Measurements from ENCODE around the gene ZDHHC22.
A peak's percentile ranks its signal among the peaks of the same experiment; 100 is the strongest.

Gene ZDHHC22

GRCh38 chr14:77157740-77158139 lies 16.1 kb upstream of the ZDHHC22 start:
- no peak for DNase-seq (ENCODE audit: low read depth)
- no peak for TF ChIP-seq CTCF (IDR thresholded peaks at IDR 0.05; ENCODE audit: insufficient read depth, low read depth, low read length, missing control alignments)
- H3K4me3 ChIP-seq (ENCODE audit: low read depth, low read length) = no peak overlapping the region

DNA sequence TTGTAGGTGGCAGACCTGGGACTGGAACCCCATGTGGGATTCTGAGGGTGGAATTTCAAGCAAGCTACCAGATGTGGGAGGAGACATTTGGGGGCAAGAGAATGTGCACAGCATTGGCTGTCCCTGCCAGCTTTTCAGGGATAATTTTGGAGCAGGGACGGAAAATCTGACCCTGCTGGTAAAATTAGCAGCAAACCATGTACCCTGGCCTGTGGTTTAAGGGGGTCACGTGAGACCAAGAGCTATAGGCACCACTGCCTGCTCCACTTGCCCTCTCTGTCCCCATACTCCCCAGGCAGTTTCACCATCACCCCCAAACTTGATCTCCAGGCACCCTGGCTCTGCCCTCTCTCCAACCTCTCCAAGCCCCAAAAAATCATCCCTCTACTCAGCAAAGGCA lies 13.5 kb upstream of the ZDHHC22 start:
- no peak for DNase-seq (ENCODE audit: low read depth)
- no peak overlapping the region for H3K4me3 ChIP-seq (ENCODE audit: low read depth, low read length)
- TF ChIP-seq CTCF (IDR thresholded peaks at IDR 0.05; ENCODE audit: insufficient read depth, low read depth, low read length, missing control alignments) = no peak

GRCh38 chr14:77154421-77154820 lies 12.8 kb upstream of the ZDHHC22 start:
- no peak for TF ChIP-seq CTCF (IDR thresholded peaks at IDR 0.05; ENCODE audit: insufficient read depth, low read depth, low read length, missing control alignments)
- no peak overlapping the region for H3K4me3 ChIP-seq (ENCODE audit: low read depth, low read length)
- no peak for DNase-seq (ENCODE audit: low read depth)

GRCh38 chr14:77153802-77154201 lies 12.2 kb upstream of the ZDHHC22 start:
- TF ChIP-seq CTCF (IDR thresholded peaks at IDR 0.05; ENCODE audit: insufficient read depth, low read depth, low read length, missing control alignments) = no peak
- H3K4me3 ChIP-seq (ENCODE audit: low read depth, low read length) = no peak overlapping the region
- DNase-seq (ENCODE audit: low read depth) = no peak

GRCh38 chr14:77151918-77152588 lies 10.5 kb upstream of the ZDHHC22 start:
- no peak for TF ChIP-seq CTCF (IDR thresholded peaks at IDR 0.05; ENCODE audit: insufficient read depth, low read depth, low read length, missing control alignments)
- peak; percentile 18 for DNase-seq (ENCODE audit: low read depth)
- no peak overlapping the region for H3K4me3 ChIP-seq (ENCODE audit: low read depth, low read length)

- no peak overlapping the region for H3K4me3 ChIP-seq (ENCODE audit: low read depth, low read length)
- peak; percentile 52 for TF ChIP-seq CTCF (IDR thresholded peaks at IDR 0.05; ENCODE audit: insufficient read depth, low read depth, low read length, missing control alignments)
- DNase-seq (ENCODE audit: low read depth) = no peak
Measured at GRCh38 chr14:77151245-77151644, 9.7 kb upstream of the ZDHHC22 start.
